HepG2 (cell line): ENCODE results near the gene SLC2A8. TPM values are rescaled to one million over a fixed set of nuclear protein-coding genes. Genes with fewer than 3 reads are reported as not detected.

Experiments
- ATF2 ChIP-seq: sonication (generic); formaldehyde crosslinking; IDR thresholded peaks from 2 replicates; pipeline ENCODE4 v1.4.0; 2020; ENCODE audit warnings: missing genetic modification reagents
- CREB1 ChIP-seq, 2 experiments: fragments of 450-650 bp in 1 of 2; IDR thresholded peaks; 2 replicates each; pipeline ENCODE4 v1.6.1; 2016 to 2017; ENCODE audit warnings: control low read depth in 1 of 2, mild to moderate bottlenecking in 1 of 2, missing compliant biosample characterization in 1 of 2, missing genetic modification characterization in 1 of 2
- DPF2 ChIP-seq: sonication (generic); formaldehyde crosslinking; IDR thresholded peaks from 2 replicates; pipeline ENCODE4 v1.4.0; 2020; ENCODE audit warnings: mild to moderate bottlenecking, low read depth, missing genetic modification reagents, borderline replicate concordance
- HOXA3 ChIP-seq: sonication (generic); formaldehyde crosslinking; IDR thresholded peaks from 2 replicates; pipeline ENCODE4 v1.5.0; 2020; ENCODE audit warnings: missing genetic modification reagents
- JUND ChIP-seq: sonication (generic); formaldehyde crosslinking; IDR thresholded peaks from 2 replicates; pipeline ENCODE4 v1.8.0; 2022; ENCODE audit warnings: mild to moderate bottlenecking, missing genetic modification reagents
- NR2F1 ChIP-seq, 2 experiments: fragments of 450-650 bp in 1 of 2; formaldehyde crosslinking in 1 of 2; IDR thresholded peaks; 2 replicates each; pipeline versions ENCODE4 v1.5.0 to v1.6.1; 2016 to 2020; ENCODE audit warnings: mild to moderate bottlenecking in 1 of 2, missing compliant biosample characterization in 1 of 2, missing genetic modification reagents in 1 of 2, moderate library complexity in 1 of 2
- ZNF747 ChIP-seq: sonication (generic); formaldehyde crosslinking; IDR thresholded peaks from 2 replicates; pipeline ENCODE4 v1.8.1; 2023; ENCODE audit warnings: missing genetic modification reagents, mild to moderate bottlenecking, borderline replicate concordance
- ZSCAN20 ChIP-seq: sonication (generic); formaldehyde crosslinking; IDR thresholded peaks from 2 replicates; pipeline ENCODE4 v1.4.0; 2020; ENCODE audit warnings: missing genetic modification reagents, mild to moderate bottlenecking, borderline replicate concordance
- polyA plus RNA-seq, 8 experiments: library from polyadenylated mRNA; depleted of rRNA in 3 of 8; stranded (reverse) in 7 of 8; unstranded in 1 of 8; fragments of >200 nt; fragmentation: Illumina TruSeq in 4 of 8; extraction: Trizol in 4 of 8; gene quantifications; 2 replicates each; pipeline versions ENCODE4 v1.2.1 to v1.2.3, GENCODE V29; 2011 to 2016; ENCODE audit warnings: low read depth in 4 of 8, missing spikeins in 1 of 8, mixed read lengths in 1 of 8; ENCODE audit not compliant: insufficient read depth in 1 of 8
- total RNA-seq, 5 experiments: library from RNA; depleted of rRNA; stranded (reverse); fragments of >200 nt; fragmentation: Illumina TruSeq; extraction: Trizol; gene quantifications; 2 replicates each; pipeline ENCODE4 v1.2.3, GENCODE V29; 2016; ENCODE audit warnings: low read depth in 1 of 5
- TF ChIP-seq, protein P1 (sequence below): sonication (generic); formaldehyde crosslinking; IDR thresholded peaks from 2 replicates; pipeline ENCODE4 v1.4.0; 2020; ENCODE audit warnings: missing genetic modification reagents, borderline replicate concordance
- TF ChIP-seq, protein P2 (sequence below): sonication (generic); formaldehyde crosslinking; IDR thresholded peaks from 2 replicates; pipeline ENCODE4 v1.4.0; 2020; ENCODE audit warnings: missing genetic modification reagents, mild to moderate bottlenecking, borderline replicate concordance
- TF ChIP-seq, protein P3 (sequence below): IDR thresholded peaks from 2 replicates; pipeline ENCODE4 v1.6.1; 2018; ENCODE audit warnings: missing genetic modification reagents
- TF ChIP-seq, protein P4 (sequence below): IDR thresholded peaks from 2 replicates; pipeline ENCODE4 v1.6.1; 2016; ENCODE audit warnings: mild to moderate bottlenecking
- TF ChIP-seq, protein P5 (sequence below): sonication (generic); formaldehyde crosslinking; IDR thresholded peaks from 2 replicates; pipeline ENCODE4 v1.4.0; 2020; ENCODE audit warnings: missing genetic modification reagents, borderline replicate concordance
- TF ChIP-seq, protein P6 (sequence below): sonication (generic); formaldehyde crosslinking; IDR thresholded peaks from 2 replicates; pipeline ENCODE4 v1.5.0; 2020; ENCODE audit warnings: mild to moderate bottlenecking, missing genetic modification reagents

SLC2A8 gene
- total and polyA plus RNA-seq, 2 of the 13 experiments (the other 11 are each of a cell fraction or from before 2014, with no cell fraction given) = 22.6 to 48.6 TPM

- TF ChIP-seq NR2F1 (CRISPR knock-in tag; IDR thresholded peaks at IDR 0.05) (peak; percentile 96 to 98), JUND (CRISPR knock-in tag) (peak; percentile 96), DPF2 (CRISPR knock-in tag) (peak; percentile 61; the same call in 1 of the 2 replicates), ZNF747 (peak; percentile 60; the same call in 1 of the 2 replicates), ATF2 (CRISPR knock-in tag) (peak; percentile 97), HOXA3 (CRISPR knock-in tag) (peak; percentile 75; the same call in 1 of the 2 replicates), CREB1 (IDR thresholded peaks at IDR 0.05) (peak; percentile 80), CREB1 (CRISPR knock-in tag; IDR thresholded peaks at IDR 0.05) (peak; percentile 91), ZSCAN20 (CRISPR knock-in tag) (no peak)
- TF ChIP-seq, protein P1, sequence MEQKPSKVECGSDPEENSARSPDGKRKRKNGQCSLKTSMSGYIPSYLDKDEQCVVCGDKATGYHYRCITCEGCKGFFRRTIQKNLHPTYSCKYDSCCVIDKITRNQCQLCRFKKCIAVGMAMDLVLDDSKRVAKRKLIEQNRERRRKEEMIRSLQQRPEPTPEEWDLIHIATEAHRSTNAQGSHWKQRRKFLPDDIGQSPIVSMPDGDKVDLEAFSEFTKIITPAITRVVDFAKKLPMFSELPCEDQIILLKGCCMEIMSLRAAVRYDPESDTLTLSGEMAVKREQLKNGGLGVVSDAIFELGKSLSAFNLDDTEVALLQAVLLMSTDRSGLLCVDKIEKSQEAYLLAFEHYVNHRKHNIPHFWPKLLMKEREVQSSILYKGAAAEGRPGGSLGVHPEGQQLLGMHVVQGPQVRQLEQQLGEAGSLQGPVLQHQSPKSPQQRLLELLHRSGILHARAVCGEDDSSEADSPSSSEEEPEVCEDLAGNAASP (CRISPR knock-in tag) = peak; percentile 82
- TF ChIP-seq, protein P2, sequence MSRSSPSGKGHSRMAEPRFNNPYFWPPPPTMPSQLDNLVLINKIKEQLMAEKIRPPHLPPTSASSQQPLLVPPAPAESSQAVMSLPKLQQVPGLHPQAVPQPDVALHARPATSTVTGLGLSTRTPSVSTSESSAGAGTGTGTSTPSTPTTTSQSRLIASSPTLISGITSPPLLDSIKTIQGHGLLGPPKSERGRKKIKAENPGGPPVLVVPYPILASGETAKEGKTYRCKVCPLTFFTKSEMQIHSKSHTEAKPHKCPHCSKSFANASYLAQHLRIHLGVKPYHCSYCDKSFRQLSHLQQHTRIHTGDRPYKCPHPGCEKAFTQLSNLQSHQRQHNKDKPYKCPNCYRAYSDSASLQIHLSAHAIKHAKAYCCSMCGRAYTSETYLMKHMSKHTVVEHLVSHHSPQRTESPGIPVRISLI (CRISPR knock-in tag) = peak; percentile 33; the same call in 1 of the 2 replicates
- TF ChIP-seq, protein P3, sequence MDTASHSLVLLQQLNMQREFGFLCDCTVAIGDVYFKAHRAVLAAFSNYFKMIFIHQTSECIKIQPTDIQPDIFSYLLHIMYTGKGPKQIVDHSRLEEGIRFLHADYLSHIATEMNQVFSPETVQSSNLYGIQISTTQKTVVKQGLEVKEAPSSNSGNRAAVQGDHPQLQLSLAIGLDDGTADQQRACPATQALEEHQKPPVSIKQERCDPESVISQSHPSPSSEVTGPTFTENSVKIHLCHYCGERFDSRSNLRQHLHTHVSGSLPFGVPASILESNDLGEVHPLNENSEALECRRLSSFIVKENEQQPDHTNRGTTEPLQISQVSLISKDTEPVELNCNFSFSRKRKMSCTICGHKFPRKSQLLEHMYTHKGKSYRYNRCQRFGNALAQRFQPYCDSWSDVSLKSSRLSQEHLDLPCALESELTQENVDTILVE (CRISPR knock-in tag) = peak; percentile 61; the same call in 1 of the 2 replicates
- TF ChIP-seq, protein P4, sequence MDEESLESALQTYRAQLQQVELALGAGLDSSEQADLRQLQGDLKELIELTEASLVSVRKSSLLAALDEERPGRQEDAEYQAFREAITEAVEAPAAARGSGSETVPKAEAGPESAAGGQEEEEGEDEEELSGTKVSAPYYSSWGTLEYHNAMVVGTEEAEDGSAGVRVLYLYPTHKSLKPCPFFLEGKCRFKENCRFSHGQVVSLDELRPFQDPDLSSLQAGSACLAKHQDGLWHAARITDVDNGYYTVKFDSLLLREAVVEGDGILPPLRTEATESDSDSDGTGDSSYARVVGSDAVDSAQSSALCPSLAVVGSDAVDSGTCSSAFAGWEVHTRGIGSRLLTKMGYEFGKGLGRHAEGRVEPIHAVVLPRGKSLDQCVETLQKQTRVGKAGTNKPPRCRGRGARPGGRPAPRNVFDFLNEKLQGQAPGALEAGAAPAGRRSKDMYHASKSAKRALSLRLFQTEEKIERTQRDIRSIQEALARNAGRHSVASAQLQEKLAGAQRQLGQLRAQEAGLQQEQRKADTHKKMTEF = peak; percentile 89
- TF ChIP-seq, protein P5, sequence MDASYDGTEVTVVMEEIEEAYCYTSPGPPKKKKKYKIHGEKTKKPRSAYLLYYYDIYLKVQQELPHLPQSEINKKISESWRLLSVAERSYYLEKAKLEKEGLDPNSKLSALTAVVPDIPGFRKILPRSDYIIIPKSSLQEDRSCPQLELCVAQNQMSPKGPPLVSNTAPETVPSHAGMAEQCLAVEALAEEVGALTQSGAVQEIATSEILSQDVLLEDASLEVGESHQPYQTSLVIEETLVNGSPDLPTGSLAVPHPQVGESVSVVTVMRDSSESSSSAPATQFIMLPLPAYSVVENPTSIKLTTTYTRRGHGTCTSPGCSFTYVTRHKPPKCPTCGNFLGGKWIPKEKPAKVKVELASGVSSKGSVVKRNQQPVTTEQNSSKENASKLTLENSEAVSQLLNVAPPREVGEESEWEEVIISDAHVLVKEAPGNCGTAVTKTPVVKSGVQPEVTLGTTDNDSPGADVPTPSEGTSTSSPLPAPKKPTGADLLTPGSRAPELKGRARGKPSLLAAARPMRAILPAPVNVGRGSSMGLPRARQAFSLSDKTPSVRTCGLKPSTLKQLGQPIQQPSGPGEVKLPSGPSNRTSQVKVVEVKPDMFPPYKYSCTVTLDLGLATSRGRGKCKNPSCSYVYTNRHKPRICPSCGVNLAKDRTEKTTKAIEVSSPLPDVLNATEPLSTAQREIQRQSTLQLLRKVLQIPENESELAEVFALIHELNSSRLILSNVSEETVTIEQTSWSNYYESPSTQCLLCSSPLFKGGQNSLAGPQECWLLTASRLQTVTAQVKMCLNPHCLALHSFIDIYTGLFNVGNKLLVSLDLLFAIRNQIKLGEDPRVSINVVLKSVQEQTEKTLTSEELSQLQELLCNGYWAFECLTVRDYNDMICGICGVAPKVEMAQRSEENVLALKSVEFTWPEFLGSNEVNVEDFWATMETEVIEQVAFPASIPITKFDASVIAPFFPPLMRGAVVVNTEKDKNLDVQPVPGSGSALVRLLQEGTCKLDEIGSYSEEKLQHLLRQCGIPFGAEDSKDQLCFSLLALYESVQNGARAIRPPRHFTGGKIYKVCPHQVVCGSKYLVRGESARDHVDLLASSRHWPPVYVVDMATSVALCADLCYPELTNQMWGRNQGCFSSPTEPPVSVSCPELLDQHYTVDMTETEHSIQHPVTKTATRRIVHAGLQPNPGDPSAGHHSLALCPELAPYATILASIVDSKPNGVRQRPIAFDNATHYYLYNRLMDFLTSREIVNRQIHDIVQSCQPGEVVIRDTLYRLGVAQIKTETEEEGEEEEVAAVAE (CRISPR knock-in tag) = peak; percentile 54; the same call in 1 of the 2 replicates
- TF ChIP-seq, protein P6, sequence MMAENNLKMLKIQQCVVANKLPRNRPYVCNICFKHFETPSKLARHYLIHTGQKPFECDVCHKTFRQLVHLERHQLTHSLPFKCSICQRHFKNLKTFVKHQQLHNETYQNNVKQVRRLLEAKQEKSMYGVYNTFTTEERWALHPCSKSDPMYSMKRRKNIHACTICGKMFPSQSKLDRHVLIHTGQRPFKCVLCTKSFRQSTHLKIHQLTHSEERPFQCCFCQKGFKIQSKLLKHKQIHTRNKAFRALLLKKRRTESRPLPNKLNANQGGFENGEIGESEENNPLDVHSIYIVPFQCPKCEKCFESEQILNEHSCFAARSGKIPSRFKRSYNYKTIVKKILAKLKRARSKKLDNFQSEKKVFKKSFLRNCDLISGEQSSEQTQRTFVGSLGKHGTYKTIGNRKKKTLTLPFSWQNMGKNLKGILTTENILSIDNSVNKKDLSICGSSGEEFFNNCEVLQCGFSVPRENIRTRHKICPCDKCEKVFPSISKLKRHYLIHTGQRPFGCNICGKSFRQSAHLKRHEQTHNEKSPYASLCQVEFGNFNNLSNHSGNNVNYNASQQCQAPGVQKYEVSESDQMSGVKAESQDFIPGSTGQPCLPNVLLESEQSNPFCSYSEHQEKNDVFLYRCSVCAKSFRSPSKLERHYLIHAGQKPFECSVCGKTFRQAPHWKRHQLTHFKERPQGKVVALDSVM (CRISPR knock-in tag) = peak; percentile 40; the same call in 1 of the 2 replicates
Measured at GRCh38 chr9:127390563-127390962, 6.4 kb upstream of the SLC2A8 start (continued).
